Panc1 (cell line): Measurements from ENCODE around the gene DNAJC18.

Experiments
- CTCF ChIP-seq: fragments of 450-650 bp; IDR thresholded peaks from 2 replicates; pipeline ENCODE4 v1.5.1; 2017; ENCODE audit warnings: mild to moderate bottlenecking
- POLR2AphosphoS5 ChIP-seq: IDR thresholded peaks from 2 replicates; pipeline ENCODE4 v1.6.1; 2012; ENCODE audit warnings: mild to moderate bottlenecking, low read depth, low read length, moderate library complexity

GRCh38 chr5:139410121-139410992, 29.0 kb downstream of the DNAJC18 start:
- TF ChIP-seq CTCF (no peak), POLR2AphosphoS5 (no peak)
